ENCODE data around the gene SLC38A8.

Gene SLC38A8

DNA sequence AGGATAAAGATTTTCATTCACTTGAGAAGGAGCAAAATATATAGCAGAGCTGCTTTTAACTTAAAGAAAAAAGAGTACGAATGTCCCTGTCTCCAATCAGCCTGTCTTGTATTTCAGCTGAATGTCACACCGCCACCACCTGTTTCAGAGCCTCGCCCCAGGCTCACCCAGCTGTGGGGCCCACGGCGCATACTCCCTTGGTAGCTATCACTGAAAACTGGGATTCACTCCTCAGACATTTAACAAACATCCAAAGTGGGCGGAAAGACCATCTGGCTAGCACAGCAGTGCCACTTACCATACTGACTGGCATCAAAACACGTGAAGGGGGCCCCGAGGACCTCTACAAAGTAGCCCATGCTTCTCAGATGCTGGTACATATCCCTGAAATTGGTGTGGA lies 25.4 kb upstream of the SLC38A8 start:
- no peak for TF ChIP-seq NFIC (IDR thresholded peaks at IDR 0.05)
- no peak for TF ChIP-seq CEBPB (IDR thresholded peaks at IDR 0.05)
- no peak for TF ChIP-seq EGR1 (IDR thresholded peaks at IDR 0.05)
- no peak for TF ChIP-seq FOXM1 (IDR thresholded peaks at IDR 0.05; ENCODE audit: borderline replicate concordance, low read depth)
- no peak for TF ChIP-seq CREB1 (IDR thresholded peaks at IDR 0.05; ENCODE audit: low read depth)
- no peak for TF ChIP-seq TCF12 (IDR thresholded peaks at IDR 0.05; ENCODE audit: low read depth)
- no peak for TF ChIP-seq RAD21 (IDR thresholded peaks at IDR 0.05; ENCODE audit: low read depth)
- TF ChIP-seq TEAD4 (IDR thresholded peaks at IDR 0.05) = no peak
- no peak for TF ChIP-seq TAF1 (IDR thresholded peaks at IDR 0.05; ENCODE audit: low read depth)
- TF ChIP-seq EP300 (IDR thresholded peaks at IDR 0.05; ENCODE audit: borderline replicate concordance) = no peak
- TF ChIP-seq ZBTB7A (IDR thresholded peaks at IDR 0.05; ENCODE audit: low read depth) = no peak
- TF ChIP-seq, protein P1, sequence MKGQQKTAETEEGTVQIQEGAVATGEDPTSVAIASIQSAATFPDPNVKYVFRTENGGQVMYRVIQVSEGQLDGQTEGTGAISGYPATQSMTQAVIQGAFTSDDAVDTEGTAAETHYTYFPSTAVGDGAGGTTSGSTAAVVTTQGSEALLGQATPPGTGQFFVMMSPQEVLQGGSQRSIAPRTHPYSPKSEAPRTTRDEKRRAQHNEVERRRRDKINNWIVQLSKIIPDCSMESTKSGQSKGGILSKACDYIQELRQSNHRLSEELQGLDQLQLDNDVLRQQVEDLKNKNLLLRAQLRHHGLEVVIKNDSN (IDR thresholded peaks at IDR 0.05) = no peak
- no peak for TF ChIP-seq YY1 (IDR thresholded peaks at IDR 0.05; ENCODE audit: low read depth)
- TF ChIP-seq, protein P2, sequence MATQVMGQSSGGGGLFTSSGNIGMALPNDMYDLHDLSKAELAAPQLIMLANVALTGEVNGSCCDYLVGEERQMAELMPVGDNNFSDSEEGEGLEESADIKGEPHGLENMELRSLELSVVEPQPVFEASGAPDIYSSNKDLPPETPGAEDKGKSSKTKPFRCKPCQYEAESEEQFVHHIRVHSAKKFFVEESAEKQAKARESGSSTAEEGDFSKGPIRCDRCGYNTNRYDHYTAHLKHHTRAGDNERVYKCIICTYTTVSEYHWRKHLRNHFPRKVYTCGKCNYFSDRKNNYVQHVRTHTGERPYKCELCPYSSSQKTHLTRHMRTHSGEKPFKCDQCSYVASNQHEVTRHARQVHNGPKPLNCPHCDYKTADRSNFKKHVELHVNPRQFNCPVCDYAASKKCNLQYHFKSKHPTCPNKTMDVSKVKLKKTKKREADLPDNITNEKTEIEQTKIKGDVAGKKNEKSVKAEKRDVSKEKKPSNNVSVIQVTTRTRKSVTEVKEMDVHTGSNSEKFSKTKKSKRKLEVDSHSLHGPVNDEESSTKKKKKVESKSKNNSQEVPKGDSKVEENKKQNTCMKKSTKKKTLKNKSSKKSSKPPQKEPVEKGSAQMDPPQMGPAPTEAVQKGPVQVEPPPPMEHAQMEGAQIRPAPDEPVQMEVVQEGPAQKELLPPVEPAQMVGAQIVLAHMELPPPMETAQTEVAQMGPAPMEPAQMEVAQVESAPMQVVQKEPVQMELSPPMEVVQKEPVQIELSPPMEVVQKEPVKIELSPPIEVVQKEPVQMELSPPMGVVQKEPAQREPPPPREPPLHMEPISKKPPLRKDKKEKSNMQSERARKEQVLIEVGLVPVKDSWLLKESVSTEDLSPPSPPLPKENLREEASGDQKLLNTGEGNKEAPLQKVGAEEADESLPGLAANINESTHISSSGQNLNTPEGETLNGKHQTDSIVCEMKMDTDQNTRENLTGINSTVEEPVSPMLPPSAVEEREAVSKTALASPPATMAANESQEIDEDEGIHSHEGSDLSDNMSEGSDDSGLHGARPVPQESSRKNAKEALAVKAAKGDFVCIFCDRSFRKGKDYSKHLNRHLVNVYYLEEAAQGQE (IDR thresholded peaks at IDR 0.05; ENCODE audit: low read depth) = no peak
- TF ChIP-seq, protein P3, sequence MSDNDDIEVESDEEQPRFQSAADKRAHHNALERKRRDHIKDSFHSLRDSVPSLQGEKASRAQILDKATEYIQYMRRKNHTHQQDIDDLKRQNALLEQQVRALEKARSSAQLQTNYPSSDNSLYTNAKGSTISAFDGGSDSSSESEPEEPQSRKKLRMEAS (IDR thresholded peaks at IDR 0.05) = no peak

DNA sequence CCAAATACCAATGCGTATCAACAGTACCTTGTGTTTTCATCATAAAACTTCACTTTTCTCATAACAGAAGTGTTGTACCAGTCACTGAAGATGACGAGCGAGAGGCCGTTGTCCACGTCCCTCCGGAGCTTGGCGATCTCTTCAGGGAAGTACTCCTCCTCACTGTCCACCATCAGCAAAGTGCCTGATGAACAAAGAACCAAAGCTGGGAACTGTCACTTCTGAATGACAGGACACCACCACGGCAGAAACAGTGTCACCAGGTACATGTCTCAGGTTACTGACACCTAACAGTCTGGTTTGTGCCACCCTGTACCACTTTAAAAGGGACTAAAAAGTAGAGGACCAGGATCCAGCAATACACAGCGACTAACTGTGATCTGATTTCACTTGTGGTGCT lies 25.0 kb upstream of the SLC38A8 start:
- TF ChIP-seq, protein P3 (IDR thresholded peaks at IDR 0.05) = no peak
- TF ChIP-seq EGR1 (IDR thresholded peaks at IDR 0.05) (no peak), EP300 (IDR thresholded peaks at IDR 0.05; ENCODE audit: borderline replicate concordance) (no peak)

DNA sequence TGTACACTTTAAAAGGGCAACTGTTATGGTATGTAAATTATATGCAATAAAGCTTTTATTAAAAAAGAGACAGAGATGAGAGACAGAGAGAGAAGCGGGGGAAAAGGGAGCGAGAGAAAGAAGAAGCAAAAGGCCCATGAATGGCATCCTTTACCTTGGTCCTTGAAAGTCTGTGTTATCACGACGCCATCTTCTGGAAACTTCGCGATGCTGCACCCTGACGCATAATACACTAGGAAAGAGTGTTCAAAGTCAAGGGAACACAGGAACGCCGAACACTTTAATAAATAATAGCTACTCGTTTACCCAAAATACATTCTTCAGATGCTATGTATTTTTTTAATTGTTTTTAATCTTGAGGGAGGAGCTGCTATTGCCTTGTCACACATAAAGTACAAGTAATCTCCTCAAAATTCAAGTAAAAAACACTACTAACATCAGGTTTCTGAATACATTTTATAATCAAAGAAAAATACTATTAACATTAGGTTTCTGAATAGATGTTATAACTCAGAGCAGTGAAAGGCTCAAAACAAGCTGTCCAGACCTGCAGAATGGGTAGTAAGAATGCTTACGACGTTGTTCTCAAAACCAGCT lies 23.0 kb upstream of the SLC38A8 start:
- TF ChIP-seq EGR1 (IDR thresholded peaks at IDR 0.05) (no peak), CEBPB (IDR thresholded peaks at IDR 0.05) (no peak), RAD21 (IDR thresholded peaks at IDR 0.05; ENCODE audit: low read depth) (peak; percentile 81), CREB1 (IDR thresholded peaks at IDR 0.05; ENCODE audit: low read depth) (no peak), EP300 (IDR thresholded peaks at IDR 0.05; ENCODE audit: borderline replicate concordance) (no peak)
- TF ChIP-seq, protein P2 (IDR thresholded peaks at IDR 0.05; ENCODE audit: low read depth) = no peak
- TF ChIP-seq, protein P3 (IDR thresholded peaks at IDR 0.05) = no peak

DNA sequence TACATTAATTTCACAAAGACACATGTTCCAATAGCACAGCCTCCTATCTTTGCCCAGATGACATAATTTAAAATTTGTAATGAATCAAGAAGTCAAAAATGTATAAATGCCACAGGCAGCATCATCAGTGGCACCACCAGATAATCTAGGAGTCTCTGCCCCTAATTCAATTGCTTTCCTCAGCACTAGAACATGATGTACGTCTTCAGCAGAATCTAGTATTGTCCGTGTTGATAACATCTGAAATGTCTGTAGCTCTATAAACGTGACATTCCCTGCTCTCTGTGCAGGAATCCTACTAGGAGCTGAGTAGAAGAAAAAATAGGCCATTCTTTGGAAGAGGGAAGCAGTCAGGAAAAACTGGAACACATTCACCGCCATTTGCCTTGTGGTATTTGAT lies 21.4 kb upstream of the SLC38A8 start:
- TF ChIP-seq NFIC (IDR thresholded peaks at IDR 0.05) (no peak), CREB1 (IDR thresholded peaks at IDR 0.05; ENCODE audit: low read depth) (no peak), CEBPB (IDR thresholded peaks at IDR 0.05) (no peak), TCF12 (IDR thresholded peaks at IDR 0.05; ENCODE audit: low read depth) (no peak), TEAD4 (IDR thresholded peaks at IDR 0.05) (no peak), YY1 (IDR thresholded peaks at IDR 0.05; ENCODE audit: low read depth) (no peak), TAF1 (IDR thresholded peaks at IDR 0.05; ENCODE audit: low read depth) (no peak), FOXM1 (IDR thresholded peaks at IDR 0.05; ENCODE audit: borderline replicate concordance, low read depth) (no peak)
- TF ChIP-seq, protein P2 (IDR thresholded peaks at IDR 0.05; ENCODE audit: low read depth) = no peak
